ENCODE data around the gene ATL1.

The ATL1 gene

DNA sequence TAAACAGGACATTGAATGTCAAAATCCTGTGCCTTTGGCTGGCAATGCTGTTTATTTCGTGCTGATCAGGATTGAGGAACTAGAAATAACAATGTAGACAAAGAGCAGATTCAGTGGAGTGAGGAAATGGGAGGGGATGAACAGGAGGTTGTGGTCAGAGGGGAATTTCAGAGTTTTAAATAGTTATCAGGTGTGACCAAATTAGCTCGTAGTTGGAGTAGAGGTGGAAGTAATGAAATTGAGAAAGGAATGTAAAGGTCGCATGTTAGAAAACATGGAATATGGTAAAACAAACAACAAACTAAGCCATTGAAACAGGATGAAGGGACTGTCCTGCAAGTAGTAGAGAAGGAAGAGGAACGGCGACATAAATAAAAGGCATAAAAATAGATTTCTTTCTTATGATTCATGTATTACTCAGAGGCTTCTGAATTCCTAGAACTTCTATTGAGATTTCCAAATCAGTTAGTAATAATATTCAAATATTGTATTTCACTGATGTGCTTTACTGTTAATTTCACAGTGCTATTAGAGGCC lies 117.7 kb downstream of the ATL1 start:
- Histone ChIP-seq H3K36me3 (ENCODE audit: insufficient read depth, low read length) (no peaks in the 10 kb centered on the region), H3K4me1 (ENCODE audit: insufficient read depth, low read length) (no peaks in the 10 kb centered on the region), H3K4me3 (ENCODE audit: low read depth in 1 of 2, low read length in 2 of 2) (no peak overlapping the region), H3K27me3 (ENCODE audit: control insufficient read depth in 1 of 2, insufficient read depth in 2 of 2, low read length in 2 of 2) (no peaks in the 10 kb centered on the region), H3K9me3 (ENCODE audit: low read length) (no peaks in the 10 kb centered on the region), H3K9ac (ENCODE audit: low read length) (no peak overlapping the region), H3K27ac (ENCODE audit: low read depth, low read length) (no peak overlapping the region)

DNA sequence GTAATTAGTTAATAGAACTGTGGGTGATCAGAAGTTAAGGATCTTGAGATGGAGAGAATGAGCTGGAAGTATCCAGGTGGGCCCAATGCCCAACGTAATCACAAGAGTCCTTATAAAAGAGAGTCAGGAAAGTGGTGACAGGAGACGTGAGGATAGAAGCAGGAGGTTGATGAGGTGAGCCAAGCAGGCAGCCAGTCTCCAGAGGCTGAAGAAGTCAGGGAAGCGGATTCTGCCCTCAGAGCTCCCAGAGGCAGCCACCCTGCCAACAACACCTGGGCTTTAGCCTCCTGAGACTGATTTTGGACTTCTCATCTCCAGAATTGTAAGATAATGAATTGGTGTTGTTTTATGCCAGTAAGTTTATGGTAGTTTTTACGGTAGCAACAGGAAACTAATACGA lies 118.2 kb downstream of the ATL1 start:
- H3K4me1 ChIP-seq (ENCODE audit: insufficient read depth, low read length) = no peaks in the 10 kb centered on the region
- H3K9ac ChIP-seq (ENCODE audit: low read length) = no peak overlapping the region
- H3K27ac ChIP-seq (ENCODE audit: low read depth, low read length) = no peak overlapping the region
- H3K4me3 ChIP-seq (ENCODE audit: low read depth in 1 of 2, low read length in 2 of 2) = no peak overlapping the region
- no peaks in the 10 kb centered on the region for H3K9me3 ChIP-seq (ENCODE audit: low read length)
- H3K27me3 ChIP-seq (ENCODE audit: control insufficient read depth in 1 of 2, insufficient read depth in 2 of 2, low read length in 2 of 2) = no peaks in the 10 kb centered on the region
- no peaks in the 10 kb centered on the region for H3K36me3 ChIP-seq (ENCODE audit: insufficient read depth, low read length)

DNA sequence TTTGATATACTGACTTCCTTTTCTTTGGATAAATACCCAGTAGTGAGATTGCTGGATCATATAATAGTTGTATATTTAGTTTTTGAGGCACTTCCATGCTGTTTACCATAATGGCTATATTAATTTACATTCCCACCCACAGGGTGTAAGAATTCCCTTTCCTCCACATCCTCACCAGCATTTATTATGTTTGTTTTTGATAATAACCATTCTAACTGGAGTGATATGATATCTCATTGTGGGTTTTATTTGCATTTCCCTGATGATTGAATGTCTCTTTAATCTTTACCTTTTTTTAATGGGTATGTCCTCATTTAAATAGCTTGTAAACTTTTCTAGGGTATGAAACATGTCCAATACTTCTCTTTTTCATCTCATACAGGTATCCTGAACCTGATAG lies 119.7 kb downstream of the ATL1 start:
- Histone ChIP-seq H3K9ac (ENCODE audit: low read length) (no peak overlapping the region), H3K4me3 (ENCODE audit: low read depth in 1 of 2, low read length in 2 of 2) (no peak overlapping the region)

More for the DNA sequence above, 119.7 kb downstream of the ATL1 start:
- no peaks in the 10 kb centered on the region for H3K36me3 ChIP-seq (ENCODE audit: insufficient read depth, low read length)
- no peaks in the 10 kb centered on the region for H3K9me3 ChIP-seq (ENCODE audit: low read length)
- H3K4me1 ChIP-seq (ENCODE audit: insufficient read depth, low read length) = no peaks in the 10 kb centered on the region
- no peaks in the 10 kb centered on the region for H3K27me3 ChIP-seq (ENCODE audit: control insufficient read depth in 1 of 2, insufficient read depth in 2 of 2, low read length in 2 of 2)
- H3K27ac ChIP-seq (ENCODE audit: low read depth, low read length) = no peak overlapping the region

Data from muscle layer of colon (tissue), 2 donors.